SK-MEL-5 (cell line): Measurements from ENCODE around the gene TCEAL2. TPM values are rescaled to one million over a fixed set of nuclear protein-coding genes. Genes with fewer than 3 reads are reported as not detected.
"Not testable (repeated sequence)": the region's sequence is repeated elsewhere in the genome, so short reads cannot be mapped to it uniquely, and the experiment has no call there.

Source experiments
- DNase-seq: peaks from one replicate; pipeline ENCODE4 v3.0.0-alpha.2; 2016; ENCODE audit warnings: low read depth, low spot score
- in situ Hi-C: cut with HindIII; loops from 2 replicates; pipeline ENCODE4 v1.10.0; 2016; ENCODE audit warnings: low sequenced_read_pairs, high pct_unique_total_duplicates, low pct_unique_long_range_greater_than_20kb
- polyA plus RNA-seq, 2 experiments: library from polyadenylated mRNA; depleted of rRNA; stranded (reverse); fragments of >200 nt; gene quantifications; 2 replicates each; pipeline ENCODE4 v1.2.3, GENCODE V29; 2015
- total RNA-seq: library from RNA; depleted of rRNA; stranded (reverse); fragments of >200 nt; shearing (Covaris generic); gene quantifications from 2 replicates; pipeline ENCODE4 v1.2.3, GENCODE V29; 2014; rRNA removed

The TCEAL2 gene
- total RNA-seq = not detected in 2 replicates
- polyA plus RNA-seq (2015; cell fraction: cytosol; rRNA removed) = not detected in 2 replicates
- not detected in 2 replicates for polyA plus RNA-seq (2015; cell fraction: nucleus; rRNA removed)

DNA sequence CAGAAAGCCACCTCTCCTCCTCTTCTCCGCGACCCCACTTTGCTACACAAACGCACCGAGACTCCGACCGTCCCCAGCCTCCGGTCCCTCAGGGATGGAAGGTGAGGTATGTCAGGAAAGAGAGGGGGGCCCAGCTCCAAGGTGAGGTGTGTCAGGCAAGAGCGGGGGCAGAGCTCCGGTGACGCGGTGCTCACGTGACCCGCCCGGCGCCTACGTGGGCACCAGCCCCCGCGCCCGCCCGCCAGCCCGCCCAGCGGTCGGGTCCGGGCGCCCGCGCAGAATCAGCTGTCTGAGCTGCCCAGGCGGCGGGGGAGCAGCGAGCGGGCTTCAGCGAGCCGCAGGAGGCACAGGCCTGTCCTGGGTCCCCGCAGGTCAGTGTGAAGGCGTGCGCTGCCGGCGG is at the start of gene TCEAL2:
TCEAL2 (plus strand) TSS at position 244 of the 400 bp plus-strand sequence. CDS start 1,152 bp downstream, outside the sequence.
- in situ Hi-C loops = not testable (repeated sequence)

DNA sequence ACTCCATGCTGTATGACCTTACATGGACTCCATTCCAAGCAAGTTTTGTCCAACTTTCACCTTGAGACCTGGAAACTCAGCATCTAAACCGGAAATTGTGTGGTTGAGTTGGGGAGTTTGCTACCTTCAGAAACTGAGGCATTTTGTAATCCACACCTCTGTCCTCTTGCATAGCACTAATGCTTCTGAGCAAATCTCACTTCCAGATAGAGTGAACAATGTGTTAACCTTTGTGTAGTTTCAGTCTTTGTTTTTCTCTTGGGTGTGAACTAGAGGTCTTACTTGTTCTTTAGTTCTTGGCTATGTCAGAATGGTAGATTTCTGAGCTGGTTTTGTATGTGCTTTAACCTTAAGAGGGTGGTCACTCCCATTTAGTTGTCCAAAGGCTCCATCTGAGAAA is 48.1 kb upstream of the TCEAL2 start:
- in situ Hi-C loops = no loop called here
- DNase-seq = no peak

More for the DNA sequence above, at the start of gene TCEAL2:
- not testable (repeated sequence) for DNase-seq

DNA sequence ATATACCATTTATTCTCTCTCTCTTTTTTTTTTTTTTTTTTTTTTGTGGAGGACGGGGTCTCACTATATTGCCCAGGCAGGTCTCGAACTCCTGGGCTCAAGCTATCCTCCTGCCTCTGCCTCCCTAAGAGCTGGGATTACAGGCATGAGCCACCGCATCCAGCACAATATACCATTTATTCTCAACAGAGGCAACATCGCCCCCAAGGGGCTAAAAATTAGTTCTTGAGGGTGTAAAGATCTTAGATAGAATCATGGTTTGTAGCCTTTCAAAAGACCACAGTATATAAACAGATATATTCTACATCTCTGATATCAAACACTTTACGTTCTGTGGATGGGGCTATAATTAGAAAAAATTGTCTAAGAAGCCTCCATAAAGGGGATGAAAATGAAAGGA is 39.8 kb upstream of the TCEAL2 start:
- in situ Hi-C loops = no loop called here
- peak; percentile 31 for DNase-seq

DNA sequence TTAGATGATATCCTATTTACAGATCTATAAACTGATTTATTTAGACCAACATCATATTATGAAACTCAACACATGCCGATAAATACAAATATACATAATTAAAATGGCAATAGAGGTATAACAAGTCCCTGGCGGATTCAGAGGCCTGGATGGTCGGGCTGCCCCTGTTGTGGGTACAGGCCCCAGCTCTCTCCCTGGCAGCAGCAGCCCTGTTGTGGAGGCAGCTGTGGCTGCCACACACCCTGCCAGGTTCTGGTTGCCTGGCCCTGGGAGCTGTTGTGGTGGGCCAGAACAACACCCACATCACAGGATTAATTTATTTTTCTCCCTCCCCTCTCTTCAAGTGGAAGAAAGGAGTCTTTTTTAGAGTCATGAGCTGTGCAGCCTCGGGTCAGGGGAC is 12.1 kb upstream of the TCEAL2 start:
- DNase-seq = no peak
- in situ Hi-C loops = no loop called here

DNA sequence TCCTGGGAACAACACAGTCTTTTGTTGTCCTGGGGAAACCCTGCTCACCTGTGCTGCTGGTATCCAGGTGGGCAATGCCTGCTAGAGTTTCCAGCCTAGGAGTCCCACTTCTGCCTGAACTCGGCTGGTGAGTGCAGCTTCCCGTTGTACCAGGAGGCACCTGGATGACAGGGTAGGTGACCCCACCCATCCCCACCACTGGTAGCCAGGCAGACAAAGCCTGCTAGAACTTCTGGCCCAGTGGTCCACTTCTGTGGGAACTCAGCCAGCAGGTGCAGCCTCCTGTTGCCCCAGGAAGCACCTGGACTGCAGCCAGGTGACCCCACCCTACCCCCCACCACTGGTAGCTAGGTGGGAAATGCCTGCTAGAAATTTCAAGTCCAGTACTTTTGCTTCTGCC is 9.7 kb upstream of the TCEAL2 start:
- in situ Hi-C loops = no loop called here
- DNase-seq = no peak

DNA sequence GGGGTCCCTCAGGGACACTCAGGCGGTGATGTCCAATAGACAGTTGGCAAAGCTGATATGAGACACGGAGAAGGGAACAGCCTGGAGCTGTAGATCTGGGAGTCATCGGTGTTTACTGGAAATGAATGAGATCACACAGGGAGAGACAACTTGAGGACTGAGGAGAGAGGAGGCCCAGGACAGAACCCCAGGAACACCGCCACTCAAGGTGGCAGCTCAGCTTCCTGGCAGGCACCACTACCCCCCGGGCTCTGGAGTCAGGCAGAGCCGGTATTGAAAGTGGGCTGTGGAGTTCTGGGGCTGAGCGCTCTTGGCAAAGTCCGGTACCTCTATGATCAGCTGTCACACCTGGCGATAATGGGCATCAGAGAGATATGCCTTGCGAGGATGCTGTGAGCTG is 465 bp upstream of the TCEAL2 start:
- in situ Hi-C loops = not testable (repeated sequence)

DNA sequence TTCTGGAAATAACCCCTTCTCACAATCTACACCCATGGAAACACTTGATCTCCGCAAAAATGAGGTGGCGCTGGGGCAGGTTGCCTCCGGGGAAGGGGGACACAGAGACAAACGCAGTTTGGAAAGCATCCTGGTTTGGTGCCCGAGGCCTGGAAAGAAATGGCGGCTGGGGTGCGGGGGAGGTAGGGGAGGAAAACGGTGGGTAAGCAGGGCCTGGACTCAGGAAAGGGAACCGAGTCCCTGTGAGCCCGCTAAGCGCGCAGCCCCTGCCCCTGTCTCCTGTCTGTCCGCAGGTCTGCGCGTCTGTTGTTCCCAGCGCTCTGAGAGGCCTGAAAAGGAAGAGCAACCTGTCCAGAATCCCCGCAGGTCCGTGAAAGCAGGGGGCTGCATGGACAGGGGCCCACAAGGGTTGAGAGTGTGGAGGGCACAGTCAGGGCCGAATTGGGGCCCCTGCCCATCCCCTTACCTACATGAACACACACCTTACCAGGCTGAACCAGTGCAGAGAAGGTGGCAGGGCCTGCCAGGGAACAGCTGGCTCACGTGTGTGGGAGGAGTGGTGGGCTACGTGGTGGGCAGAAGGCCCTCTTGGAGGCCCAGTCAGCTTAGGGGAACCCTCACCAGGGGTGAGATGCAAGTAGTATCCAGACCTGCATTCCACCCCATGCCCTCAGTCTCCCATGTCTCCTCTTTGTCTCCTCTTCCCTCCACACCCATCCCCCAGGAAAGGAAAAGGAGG is 770 bp downstream of the TCEAL2 start:
- in situ Hi-C loops, DNase-seq: not testable (repeated sequence)

More for the DNA sequence above, 465 bp upstream of the TCEAL2 start:
- DNase-seq = not testable (repeated sequence)

DNA sequence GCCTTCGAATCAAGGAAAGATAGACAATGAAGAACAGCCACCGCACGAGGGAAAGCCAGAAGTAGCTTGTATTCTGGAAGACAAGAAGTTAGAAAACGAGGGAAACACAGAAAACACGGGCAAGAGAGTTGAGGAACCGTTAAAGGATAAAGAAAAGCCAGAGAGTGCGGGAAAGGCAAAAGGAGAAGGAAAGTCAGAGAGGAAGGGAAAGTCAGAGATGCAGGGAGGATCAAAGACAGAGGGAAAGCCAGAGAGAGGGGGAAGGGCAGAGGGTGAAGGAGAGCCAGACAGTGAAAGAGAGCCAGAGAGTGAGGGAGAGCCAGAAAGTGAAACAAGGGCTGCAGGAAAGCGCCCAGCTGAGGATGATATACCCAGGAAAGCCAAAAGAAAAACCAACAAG is 1.4 kb downstream of the TCEAL2 start:
- in situ Hi-C loops = no loop called here
- no peak for DNase-seq

DNA sequence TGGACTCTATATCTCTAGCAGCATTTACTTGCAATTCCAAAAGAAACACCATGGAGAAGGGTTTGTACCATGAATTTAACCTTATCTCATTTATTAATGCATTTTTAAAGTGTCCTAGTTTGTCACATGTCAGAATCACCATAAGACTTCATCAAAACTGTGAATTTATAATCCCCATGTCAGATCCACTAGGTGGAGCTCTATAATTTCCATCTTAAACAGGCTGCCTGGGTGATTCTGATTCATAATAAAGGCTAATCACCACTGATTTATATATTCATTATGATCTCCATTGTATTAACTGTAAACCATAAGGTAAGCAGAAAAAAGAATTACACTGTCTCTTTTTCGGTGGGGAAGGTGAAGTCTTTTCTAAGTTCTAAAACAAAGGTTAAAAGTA is 4.0 kb downstream of the TCEAL2 start:
- in situ Hi-C loops = no loop called here
- DNase-seq = peak; percentile 30

DNA sequence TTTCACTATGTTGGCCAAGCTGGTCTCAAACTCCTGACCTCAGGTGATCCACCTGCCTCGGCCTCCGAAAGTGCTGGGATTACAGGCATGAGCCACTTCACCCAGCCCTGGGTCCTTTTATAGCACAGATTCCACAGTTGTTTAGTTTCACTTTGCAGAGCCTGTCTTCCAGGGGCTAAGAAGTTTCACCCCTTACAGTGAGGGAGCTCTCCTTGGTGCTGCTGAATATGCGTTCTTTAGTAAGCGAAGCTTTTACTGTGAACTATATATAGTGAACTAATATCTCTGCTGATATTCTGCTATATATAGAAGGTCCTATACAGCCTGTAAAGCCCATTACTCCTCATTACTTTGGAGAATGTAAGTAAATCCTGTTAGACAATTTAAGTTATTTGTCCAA is 12.6 kb downstream of the TCEAL2 start:
- in situ Hi-C loops = no loop called here
- DNase-seq = no peak

DNA sequence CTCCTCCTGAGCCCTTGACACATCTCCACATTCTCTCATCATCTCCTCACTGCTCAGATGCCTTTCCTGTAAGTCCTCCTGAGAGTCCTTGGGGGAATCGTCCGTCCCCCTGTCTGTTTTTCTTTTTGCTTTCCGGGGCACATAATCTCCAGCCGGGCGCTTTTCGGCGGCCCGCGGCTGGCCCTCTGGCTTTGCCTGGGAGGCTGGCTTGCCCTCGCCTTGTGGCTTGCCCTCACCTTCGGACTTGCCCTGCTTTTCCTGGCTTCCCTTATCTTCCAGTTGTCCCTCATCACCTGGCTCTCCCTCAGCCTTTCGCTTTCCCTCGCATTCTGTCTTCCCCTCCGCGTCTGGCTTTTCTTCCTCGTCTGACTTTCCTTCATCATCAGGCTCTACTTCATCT is 15.4 kb downstream of the TCEAL2 start:
- in situ Hi-C loops, DNase-seq: not testable (repeated sequence)

DNA sequence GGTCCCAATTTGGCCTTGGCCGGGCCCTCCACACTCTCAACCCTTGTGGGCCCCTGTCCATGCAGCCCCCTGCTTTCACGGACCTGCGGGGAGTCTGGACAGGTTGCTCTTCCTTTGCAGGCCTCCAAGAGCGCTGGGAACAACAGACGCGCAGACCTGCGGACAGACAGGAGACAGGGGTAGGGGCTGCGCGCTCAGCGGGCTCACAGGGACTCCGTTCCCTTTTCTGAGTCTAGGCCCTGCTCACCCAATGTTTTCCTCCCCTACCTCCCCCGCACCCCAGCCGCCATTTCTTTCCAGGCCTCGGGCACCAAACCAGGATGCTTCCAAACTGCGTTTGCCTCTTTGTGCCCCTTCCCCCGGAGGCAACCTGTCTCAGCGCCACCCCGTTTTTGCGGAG is 16.2 kb downstream of the TCEAL2 start:
- DNase-seq = not testable (repeated sequence)

DNA sequence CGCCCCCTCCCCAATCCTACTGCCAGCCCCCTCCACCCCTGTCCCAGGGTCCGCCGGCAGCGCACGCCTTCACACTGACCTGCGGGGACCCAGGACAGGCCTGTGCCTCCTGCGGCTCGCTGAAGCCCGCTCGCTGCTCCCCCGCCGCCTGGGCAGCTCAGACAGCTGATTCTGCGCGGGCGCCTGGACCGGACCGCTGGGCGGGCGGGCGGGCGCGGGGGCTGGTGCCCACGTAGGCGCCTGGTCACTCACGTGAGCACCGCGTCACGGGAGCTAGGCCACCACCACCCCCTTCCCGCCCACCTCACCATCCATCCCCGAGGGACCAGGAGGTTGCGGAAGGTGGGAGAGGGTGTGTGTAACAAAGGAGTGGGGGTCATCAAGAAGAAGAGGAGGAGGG is 16.8 kb downstream of the TCEAL2 start, which contains the start of gene TCEAL6:
TCEAL6 (minus strand) TSS at position 208 of the 400 bp plus-strand sequence.
- in situ Hi-C loops, DNase-seq: not testable (repeated sequence)

More for the DNA sequence above, 16.2 kb downstream of the TCEAL2 start:
- in situ Hi-C loops = not testable (repeated sequence)

DNA sequence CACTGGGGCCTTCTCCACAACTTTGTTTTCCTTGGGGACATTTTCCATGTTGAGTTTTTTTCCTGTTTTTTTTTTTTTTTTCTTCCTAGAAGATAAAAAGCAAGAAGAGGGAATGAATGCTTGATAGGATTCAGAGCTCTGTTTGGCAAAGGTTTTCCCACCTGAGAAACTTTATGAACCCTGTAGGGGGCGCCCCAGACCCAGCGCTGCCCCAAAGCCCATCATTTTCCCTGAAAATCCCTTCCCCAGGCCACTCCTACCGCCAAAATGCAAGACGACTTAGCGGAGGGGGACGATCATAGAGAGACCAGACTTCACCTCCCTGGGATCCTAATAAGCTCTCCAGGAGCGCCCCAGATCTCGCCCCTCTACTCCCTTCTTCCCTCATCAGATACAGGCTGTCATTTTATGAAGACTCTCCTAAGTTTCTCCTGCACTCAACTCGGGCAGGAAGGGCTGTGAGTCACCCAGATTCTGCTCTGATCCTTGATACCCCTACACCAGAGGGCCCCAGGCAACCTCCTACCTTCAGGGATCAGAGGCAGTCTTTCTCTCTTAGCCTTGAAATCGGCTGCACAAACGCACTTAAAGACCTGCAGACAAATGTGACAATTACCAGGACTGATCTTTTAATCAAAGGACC is 28.9 kb downstream of the TCEAL2 start:
- DNase-seq = peak; percentile 12
- in situ Hi-C loops = no loop called here

DNA sequence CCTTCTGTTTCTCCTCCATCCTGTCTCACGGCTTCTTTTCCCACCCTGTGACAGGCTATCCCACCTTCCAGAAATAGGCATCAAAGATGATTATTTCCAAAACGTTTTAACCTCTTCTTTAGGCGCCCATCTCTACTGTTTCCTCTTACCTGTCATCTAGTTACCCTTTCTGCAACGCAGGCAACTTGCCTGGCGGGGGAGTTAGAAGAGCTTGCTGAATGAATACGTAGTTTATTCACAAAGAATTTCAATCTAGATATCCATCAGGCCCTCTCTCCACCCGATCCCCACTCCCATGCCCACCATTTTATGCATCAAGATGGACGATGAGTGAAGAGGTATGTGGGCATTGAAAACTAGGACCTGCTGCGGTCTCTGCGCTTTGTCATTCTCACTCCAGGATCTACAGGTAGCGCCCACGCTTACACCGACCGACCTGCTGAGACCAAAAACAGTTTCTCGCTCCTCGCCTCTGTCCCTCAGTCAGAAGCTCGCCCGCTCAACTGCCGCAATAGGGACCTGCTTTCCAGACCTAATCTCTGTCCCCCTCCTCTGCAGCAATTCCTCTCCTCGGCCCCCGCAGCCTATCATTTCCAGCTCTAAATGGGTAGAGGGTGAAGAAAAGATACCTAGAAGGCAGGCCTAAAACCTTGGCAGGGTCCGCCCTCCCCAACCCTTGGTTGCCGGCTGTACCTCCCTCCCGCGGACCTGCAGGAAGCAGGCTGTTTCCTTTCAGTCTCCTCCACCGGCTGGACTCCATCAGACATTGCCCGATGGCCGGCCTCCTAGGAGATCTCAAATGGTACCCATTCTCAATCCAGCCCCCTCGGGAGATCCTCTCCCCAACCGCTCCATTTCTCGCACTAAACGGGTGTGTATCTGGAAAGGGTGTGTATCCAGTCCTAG is 29.7 kb downstream of the TCEAL2 start:
- no peak for DNase-seq
- in situ Hi-C loops = no loop called here

DNA sequence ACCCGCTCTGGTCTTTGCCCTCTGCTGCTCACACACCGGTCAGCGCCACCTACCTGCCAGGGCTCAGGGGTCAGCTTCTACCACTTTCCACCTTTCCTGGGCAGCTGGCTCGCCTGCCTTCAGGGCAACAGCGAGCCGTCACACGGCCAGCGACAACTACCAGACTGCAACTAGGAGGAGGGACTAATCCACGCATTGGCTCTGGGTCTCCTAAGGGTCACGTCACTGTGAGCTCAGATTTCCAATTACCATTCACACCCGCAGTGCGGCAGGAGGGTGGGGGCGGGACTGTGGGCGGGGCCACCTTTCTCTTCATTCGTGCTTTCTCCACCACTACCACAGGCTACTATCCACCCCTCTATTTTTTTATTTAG is 30.3 kb downstream of the TCEAL2 start, which contains the start of gene BEX5:
BEX5 (minus strand) TSS at position 172 of the 374 bp plus-strand sequence. CDS start 1,712 bp downstream, outside the sequence.
- in situ Hi-C loops = no loop called here
- peak; percentile 17 for DNase-seq
